GM18873 (cell line): ENCODE data around the gene PATJ.
"Not testable (repeated sequence)": the region's sequence is repeated elsewhere in the genome, so short reads cannot be mapped to it uniquely, and the experiment has no call there.

Experiments used
- ATAC-seq: cut with Tn5 transposase; IDR thresholded peaks from one replicate; pipeline ENCODE4 v1.9.1; 2021; ENCODE audit warnings: mild to moderate bottlenecking, moderate library complexity, moderate number of reproducible peaks; ENCODE audit not compliant: unreplicated experiment, low FRiP score

The PATJ gene

DNA sequence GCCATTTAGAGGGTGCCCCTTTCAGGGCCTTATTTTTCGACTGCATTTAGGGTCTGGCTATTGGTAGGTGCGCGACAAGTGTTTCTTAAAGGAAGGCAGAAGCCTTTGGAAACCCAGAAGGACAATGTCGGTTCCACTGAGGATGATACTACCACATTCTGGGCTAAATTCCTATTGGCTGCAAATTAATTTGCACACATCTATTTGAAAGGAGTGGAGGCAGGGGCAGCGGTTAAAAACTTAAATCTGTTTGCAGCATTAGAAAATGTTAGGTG, 1.1 kb downstream of the PATJ start:
- no peak for ATAC-seq

GRCh38 chr1:61743716-61744580, 1.7 kb downstream of the PATJ start:
- no peak for ATAC-seq

DNA sequence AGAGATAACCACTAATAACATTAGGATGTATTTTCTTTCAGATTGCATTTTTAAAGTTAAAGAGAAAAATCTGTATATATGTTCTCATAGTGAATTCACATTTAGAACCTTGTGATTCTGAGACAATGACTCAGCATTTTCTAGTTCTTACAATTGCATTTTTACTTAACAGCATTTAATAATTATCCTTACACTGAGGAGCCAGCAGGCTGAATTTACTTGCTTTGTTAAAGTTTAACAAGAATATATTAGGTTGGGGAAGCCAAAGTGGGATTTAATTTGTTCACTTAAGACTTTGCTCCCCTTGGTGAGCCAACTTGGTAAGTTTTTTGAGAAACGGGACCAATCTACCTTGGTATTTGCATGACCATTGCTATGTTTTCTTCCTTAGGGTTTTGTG, 4.5 kb downstream of the PATJ start:
- ATAC-seq = no peak

DNA sequence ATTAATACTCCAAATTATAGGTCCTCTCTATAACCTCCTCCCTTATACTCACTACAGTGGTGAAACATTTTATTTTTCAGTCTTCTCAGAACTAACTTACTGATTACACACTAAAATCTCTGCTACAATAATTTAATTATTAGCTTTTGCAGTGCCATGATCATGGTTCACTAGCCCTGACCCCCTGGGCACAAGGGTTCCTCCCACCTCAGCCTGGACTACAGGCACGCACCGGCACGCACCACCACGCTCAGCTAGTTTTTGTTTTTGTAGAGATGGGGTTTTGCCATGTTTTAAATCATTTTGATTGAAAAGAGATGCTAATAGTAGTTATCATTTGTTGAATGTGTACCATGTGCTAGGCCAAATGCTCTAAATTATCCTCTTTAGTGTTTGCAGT, 6.3 kb downstream of the PATJ start:
- ATAC-seq = no peak

- no peak for ATAC-seq
Measured at GRCh38 chr1:61749574-61749973, 7.3 kb downstream of the PATJ start.

DNA sequence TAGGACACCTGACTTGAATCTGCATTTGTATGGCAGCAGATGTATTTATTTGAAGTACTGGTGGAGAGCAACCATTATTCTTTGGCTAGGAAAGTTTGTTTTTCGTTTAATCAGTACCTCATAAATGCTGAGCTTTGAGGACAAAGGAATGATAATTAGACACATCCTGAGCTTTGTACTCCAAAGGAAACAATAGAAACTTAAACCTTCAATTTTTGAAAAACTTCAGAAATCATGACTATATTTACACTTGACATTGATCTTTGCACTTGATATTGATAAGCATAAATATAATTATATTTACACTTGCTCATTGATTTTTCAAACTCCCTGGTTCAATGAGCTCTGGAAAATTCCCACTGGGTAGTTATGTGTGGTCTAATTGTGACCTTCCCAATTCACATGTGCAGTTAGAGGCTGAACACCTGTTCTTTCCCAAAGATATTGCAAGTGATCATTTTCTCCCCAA, 10.7 kb downstream of the PATJ start:
- no peak for ATAC-seq

DNA sequence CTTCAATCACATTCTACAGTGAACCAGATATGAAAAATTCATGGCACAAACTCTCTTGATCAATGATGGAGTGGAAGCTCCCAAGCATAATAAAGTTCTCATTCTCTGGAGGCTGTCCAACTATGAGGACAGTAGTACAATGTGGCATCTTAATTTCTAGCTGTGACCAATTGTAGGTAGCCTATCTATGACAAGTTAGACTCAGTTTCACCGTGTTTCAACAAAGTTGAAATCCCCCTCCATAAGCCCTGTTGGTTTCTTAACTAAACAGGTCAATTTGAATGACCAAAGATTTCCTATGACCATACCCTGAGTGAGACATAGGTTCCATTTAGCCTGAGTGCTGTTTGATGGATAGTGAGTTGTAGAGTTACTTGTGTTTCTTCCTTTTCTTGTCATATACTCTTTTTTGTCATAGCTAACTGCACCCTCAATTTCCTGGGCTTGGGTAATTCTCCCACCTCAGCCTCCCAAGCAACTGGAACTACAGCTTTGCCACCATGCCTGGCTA, 11.8 kb downstream of the PATJ start:
- ATAC-seq = no peak

- ATAC-seq = no peak
Measured at GRCh38 chr1:61754545-61754944, 12.3 kb downstream of the PATJ start.

DNA sequence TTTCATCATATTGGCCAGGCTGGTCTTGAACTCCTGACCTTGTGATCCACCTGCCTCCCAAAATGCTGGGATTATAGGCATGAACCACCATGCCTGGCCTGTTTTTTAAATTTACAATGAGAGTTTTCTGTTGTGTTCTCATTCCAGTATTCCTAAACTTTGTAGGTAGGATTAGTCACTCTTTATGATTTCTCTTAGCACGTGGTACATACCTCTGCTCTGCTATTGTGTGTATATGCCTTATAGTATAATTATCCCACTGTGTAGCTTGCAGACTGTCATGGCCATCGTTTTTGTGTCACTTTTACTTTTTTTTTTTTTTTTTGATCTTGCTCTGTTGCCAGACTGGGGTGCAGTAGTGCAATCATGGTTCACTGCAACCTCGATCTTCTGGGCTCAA, 14.5 kb downstream of the PATJ start:
- no peak for ATAC-seq

GRCh38 chr1:61757950-61758349, 15.7 kb downstream of the PATJ start:
- no peak for ATAC-seq

DNA sequence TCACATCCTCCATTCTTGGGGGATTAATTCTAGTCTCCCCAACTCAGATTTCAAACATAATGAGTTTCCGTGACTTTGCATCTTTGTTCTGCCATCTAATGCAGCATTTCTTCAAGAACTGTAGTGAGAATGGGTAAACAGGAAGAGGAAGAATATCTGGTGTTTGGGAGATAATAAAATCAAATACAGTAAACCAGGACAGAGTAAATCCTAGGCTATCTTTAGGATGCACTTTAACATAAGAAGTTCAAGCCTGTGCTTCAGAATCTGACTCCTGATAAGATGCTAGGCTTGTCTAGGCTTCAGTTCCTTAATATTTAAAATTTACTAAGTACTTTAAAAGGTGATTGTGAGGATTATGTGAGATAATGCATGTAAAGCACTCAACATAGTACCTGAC, 27.9 kb downstream of the PATJ start:
- no peak for ATAC-seq

- ATAC-seq = no peak
Measured at GRCh38 chr1:61776091-61776490, 33.8 kb downstream of the PATJ start.

DNA sequence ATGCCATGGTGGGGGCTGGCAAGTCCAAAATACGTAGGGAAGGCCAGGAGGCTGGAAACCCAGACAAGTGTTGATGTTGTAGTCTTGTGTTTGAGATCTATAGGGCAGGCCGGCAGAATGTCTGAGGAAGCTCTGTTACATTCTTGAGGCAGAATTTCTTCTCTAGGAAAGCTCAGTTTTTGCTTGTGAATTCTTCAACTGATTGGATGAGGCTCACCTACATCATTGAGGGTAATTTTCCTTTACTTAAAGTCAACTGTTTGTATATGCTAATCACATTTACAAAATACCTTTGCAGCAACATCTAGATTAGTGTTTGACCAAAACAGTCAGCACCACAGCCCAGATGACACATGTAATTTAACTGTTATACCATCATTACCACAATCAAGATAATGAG, 37.0 kb downstream of the PATJ start:
- ATAC-seq = no peak

DNA sequence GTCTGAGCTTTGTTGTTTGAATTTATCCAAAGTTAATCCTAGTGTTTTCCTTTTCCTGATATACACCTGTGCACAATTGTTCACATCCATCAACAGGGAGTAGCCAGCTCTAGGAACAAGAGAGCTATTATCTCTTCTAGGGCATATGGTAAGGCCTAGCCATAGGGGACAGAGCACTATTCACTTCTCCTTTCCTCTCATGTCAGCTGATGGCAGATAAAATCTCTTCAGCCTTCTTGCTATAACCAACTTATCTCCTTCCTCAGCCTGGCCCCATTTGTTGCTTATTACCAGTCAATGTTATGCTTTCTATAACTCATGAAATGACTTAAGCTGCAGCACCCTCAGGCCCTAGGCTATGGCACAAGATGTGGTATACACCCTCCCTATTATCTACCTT, 38.9 kb downstream of the PATJ start:
- ATAC-seq = no peak

DNA sequence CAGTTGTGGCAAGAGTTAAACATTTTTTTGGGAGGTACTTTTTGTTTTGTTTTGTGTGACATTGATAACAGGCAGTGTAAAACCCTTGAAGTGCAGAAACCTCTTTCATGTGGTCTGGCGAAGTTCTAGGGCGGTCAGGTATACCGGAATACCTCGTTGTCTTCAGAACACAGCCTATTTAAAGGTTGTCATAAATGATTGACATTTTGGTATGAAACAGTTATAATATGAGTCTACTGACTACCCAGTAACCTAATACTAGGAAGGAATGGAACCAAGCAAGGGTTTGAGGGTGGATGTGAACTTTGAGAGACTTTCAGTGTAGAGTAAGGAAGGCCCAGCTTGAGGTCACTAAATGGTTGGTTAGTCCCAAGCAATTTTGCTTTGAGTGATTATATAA, 40.5 kb downstream of the PATJ start:
- ATAC-seq = peak; percentile 45

- no peak for ATAC-seq
Measured at GRCh38 chr1:61784726-61785125, 42.4 kb downstream of the PATJ start.

DNA sequence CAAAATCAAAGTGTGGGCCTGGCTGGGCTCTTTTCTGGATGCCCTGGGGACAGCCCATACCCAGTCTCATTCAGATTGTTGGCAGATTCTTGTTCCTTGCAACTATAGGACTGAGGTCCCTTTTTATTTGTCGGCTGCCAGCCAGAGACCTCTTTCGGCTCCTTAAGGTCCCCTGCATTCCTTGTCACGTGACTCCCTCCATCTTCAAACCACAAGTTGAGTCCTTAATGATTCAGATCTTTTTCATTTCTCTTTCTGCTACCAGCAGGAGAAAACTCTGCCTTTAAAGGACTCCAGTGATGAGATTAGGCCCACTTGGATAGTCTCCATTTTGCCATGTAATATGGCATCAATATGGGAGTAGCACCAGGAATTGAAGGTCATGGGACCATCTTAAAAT, 48.6 kb downstream of the PATJ start:
- ATAC-seq = no peak

DNA sequence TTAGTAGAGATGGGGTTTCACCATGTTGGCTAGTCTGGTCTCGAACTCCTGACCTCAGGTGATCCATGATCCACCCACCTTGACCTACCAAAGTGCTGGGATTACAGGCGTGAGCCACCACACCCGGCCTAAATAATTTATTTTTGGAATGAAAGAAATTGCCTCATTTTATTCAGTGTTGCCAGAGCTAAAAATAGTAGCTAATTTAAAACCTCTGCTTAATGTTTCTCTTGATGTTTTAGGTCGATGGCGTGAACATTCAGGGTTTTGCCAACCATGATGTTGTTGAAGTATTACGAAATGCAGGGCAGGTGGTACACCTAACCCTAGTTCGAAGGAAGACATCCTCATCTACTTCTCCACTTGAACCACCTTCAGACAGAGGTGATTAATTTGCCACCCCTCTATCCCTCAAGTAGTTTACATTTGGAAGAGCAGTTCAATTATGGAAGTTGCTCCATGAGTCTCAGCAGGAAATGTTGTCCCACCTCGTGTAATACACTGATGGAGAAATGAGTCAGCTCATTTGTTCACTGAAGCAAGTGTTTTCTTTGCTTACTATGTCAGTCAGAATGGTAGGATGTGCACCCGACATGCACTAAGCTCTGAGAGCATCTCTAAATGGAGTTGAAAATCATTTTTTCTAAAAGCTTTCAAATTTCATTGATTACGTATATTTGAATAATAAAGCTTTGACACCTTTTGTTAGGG, 54.9 kb downstream of the PATJ start:
- no peak for ATAC-seq

GRCh38 chr1:61801047-61801446, 58.8 kb downstream of the PATJ start:
- ATAC-seq = not testable (repeated sequence)

- ATAC-seq = no peak
Measured at GRCh38 chr1:61807606-61808140, 65.4 kb downstream of the PATJ start.

GRCh38 chr1:61808321-61808720, 66.0 kb downstream of the PATJ start:
- ATAC-seq = no peak

DNA sequence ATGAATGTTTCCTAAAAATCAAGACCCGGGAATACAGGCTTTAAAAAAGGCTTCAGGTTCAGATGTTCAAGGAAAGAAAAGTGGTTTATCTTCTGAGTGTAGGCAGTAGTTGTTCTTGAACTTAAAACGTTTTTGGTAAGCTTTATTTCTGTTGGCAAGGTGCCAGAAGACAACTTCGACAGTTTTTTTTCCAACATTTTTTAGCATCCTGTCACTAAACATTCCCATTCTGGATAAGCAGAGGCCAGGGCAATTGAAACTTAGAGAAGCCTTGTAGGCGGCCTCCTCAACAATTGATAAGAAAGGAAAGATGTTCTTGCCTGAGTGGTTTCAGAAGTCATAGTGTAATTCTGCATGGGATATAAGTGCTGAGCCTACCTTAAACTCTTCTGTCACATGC, 66.7 kb downstream of the PATJ start:
- no peak for ATAC-seq
